A549 (cell line): ENCODE results near the gene ITPKB. TPM values are rescaled to one million over a fixed set of nuclear protein-coding genes. Genes with fewer than 3 reads are reported as not detected.
"Not testable (repeated sequence)": the region's sequence is repeated elsewhere in the genome, so short reads cannot be mapped to it uniquely, and the experiment has no call there.

Experiments
- ATAC-seq, 2 experiments: fragments of 200-7000 bp in 1 of 2; fragments of >200 bp in 1 of 2; cut with Nextera tagmentation in 1 of 2; cut with Tn5 transposase in 1 of 2; 3 replicates each; pipeline versions ENCODE4 v1.8.0 to v1.9.1; 2018 to 2020; ENCODE audit warnings: mild to moderate bottlenecking in 1 of 2, moderate library complexity in 1 of 2
- CTCF ChIA-PET: fragments of 300-600 bp; sonication (Branson Sonifier 250); formaldehyde crosslinking; extraction: SDS; loops from one replicate; lab custom pipeline; 2021; ENCODE audit warnings: antibody characterized with exemption, inconsistent platforms; lab: Yijun Ruan, JAX
- POLR2A ChIA-PET: fragments of 350-600 bp; formaldehyde crosslinking; extraction: SDS; loops from one replicate; lab custom pipeline; 2021; ENCODE audit warnings: antibody characterized with exemption, inconsistent platforms; lab: Yijun Ruan, JAX
- DNase-seq, 2 experiments: peaks; one replicate each; pipeline versions ENCODE4 v3.0.0 to v3.0.0-alpha.2; 2011 to 2016; ENCODE audit warnings: low read depth in 1 of 2, low spot score in 1 of 2
- FAIRE-seq: peaks from 2 replicates; lab custom pipeline; 2011; peaks lifted over from hg19 to GRCh38; lab: Jason Lieb, UNC
- H3K27ac ChIP-seq, 2 experiments: fragments of >200 bp; sonication (Bioruptor Twin); formaldehyde crosslinking; 3 replicates each; pipeline ENCODE4 v1.5.1; 2016 to 2017
- H3K4me1 ChIP-seq: fragments of >200 bp; sonication (Bioruptor Twin); formaldehyde crosslinking; 3 replicates; pipeline ENCODE4 v1.6.1; 2016
- H3K4me2 ChIP-seq: fragments of >200 bp; sonication (Bioruptor Twin); formaldehyde crosslinking; 3 replicates; pipeline ENCODE4 v1.6.1; 2016
- H3K4me3 ChIP-seq: fragments of >200 bp; sonication (Bioruptor Twin); formaldehyde crosslinking; 3 replicates; pipeline ENCODE4 v1.5.1; 2016
- H3K9me3 ChIP-seq: fragments of >200 bp; sonication (Bioruptor Twin); formaldehyde crosslinking; 3 replicates; pipeline ENCODE4 v1.6.1; 2016
- BHLHE40 ChIP-seq: IDR thresholded peaks from 2 replicates; pipeline ENCODE4 v1.6.1; 2012; ENCODE audit warnings: low read depth, low read length, inconsistent platforms
- CBX8 ChIP-seq: fragments of 200-600 bp; sonication (generic); IDR thresholded peaks from 2 replicates; pipeline ENCODE4 v1.6.1; 2016
- ELK1 ChIP-seq: fragments of 150-350 bp; IDR thresholded peaks from 2 replicates; pipeline ENCODE4 v1.6.1; 2014; ENCODE audit warnings: low read depth, mild to moderate bottlenecking, low read length
- FOSB ChIP-seq: fragments of 250-450 bp; sonication (Bioruptor Pico); IDR thresholded peaks from 2 replicates; pipeline ENCODE4 v1.5.0; 2020; ENCODE audit warnings: mild to moderate bottlenecking, moderate library complexity
- FOSL2 ChIP-seq, 2 experiments: fragments of 450-650 bp in 1 of 2; fragments of >200 bp in 1 of 2; sonication (Bioruptor Twin) in 1 of 2; formaldehyde crosslinking; IDR thresholded peaks; 2 replicates each; pipeline versions ENCODE4 v1.5.0 to v1.6.1; 2016 to 2020; ENCODE audit warnings: mild to moderate bottlenecking in 1 of 2, moderate library complexity in 1 of 2
- HEYL ChIP-seq: fragments of 250-450 bp; sonication (Bioruptor Pico); IDR thresholded peaks from 2 replicates; pipeline ENCODE4 v1.8.0; 2021; ENCODE audit warnings: mild to moderate bottlenecking, moderate library complexity
- HOXB13 ChIP-seq: fragments of 250-450 bp; sonication (Bioruptor Pico); IDR thresholded peaks from 2 replicates; pipeline ENCODE4 v1.5.0; 2020; ENCODE audit warnings: low read depth, mild to moderate bottlenecking, moderate library complexity
- KDM5A ChIP-seq: fragments of 200-600 bp; sonication (generic); IDR thresholded peaks from 2 replicates; pipeline ENCODE4 v1.6.1; 2016; ENCODE audit warnings: antibody characterized with exemption, mild to moderate bottlenecking
- MAFK ChIP-seq: fragments of 450-650 bp; IDR thresholded peaks from 2 replicates; pipeline ENCODE4 v1.6.1; 2014; ENCODE audit not compliant: partially characterized antibody
- MAX ChIP-seq: IDR thresholded peaks from 2 replicates; pipeline ENCODE4 v1.6.1; 2012
- MAZ ChIP-seq: fragments of 150-350 bp; IDR thresholded peaks from 2 replicates; pipeline ENCODE4 v1.6.1; 2014; ENCODE audit warnings: antibody characterized with exemption, low read depth, low read length, borderline replicate concordance
- MYC ChIP-seq: IDR thresholded peaks from 2 replicates; pipeline ENCODE4 v1.6.1; 2012; ENCODE audit warnings: mild to moderate bottlenecking, inconsistent platforms, low read length, improper control_type of control experiment, borderline replicate concordance
- NFE2L2 ChIP-seq: fragments of 150-350 bp; conservative IDR thresholded peaks from 2 replicates; pipeline ENCODE4 v1.6.1; 2014; ENCODE audit warnings: low read length
- NPAS2 ChIP-seq: fragments of 250-450 bp; sonication (Bioruptor Pico); IDR thresholded peaks from 2 replicates; pipeline ENCODE4 v1.8.0; 2022; ENCODE audit warnings: mild to moderate bottlenecking, moderate library complexity, borderline replicate concordance
- POLR2A ChIP-seq: IDR thresholded peaks from 2 replicates; pipeline ENCODE4 v1.6.1; 2012; ENCODE audit warnings: mild to moderate bottlenecking, low read length
- POLR2AphosphoS2 ChIP-seq: conservative IDR thresholded peaks from 2 replicates; pipeline ENCODE4 v1.6.1; 2012; ENCODE audit warnings: low read length, improper control_type of control experiment, inconsistent platforms
- RARB ChIP-seq: fragments of 250-450 bp; sonication (Bioruptor Pico); IDR thresholded peaks from 2 replicates; pipeline ENCODE4 v1.8.0; 2021; ENCODE audit warnings: mild to moderate bottlenecking, moderate library complexity
- SREBF2 ChIP-seq: fragments of 450-650 bp; IDR thresholded peaks from 2 replicates; pipeline ENCODE4 v1.6.1; 2014; ENCODE audit warnings: mild to moderate bottlenecking, moderate library complexity
- TFCP2L1 ChIP-seq: fragments of 250-450 bp; sonication (Bioruptor Pico); IDR thresholded peaks from 2 replicates; pipeline ENCODE4 v1.5.0; 2021; ENCODE audit warnings: mild to moderate bottlenecking
- TP53 ChIP-seq: fragments of 250-450 bp; sonication (Bioruptor Pico); IDR thresholded peaks from 2 replicates; pipeline ENCODE4 v1.5.0; 2021; ENCODE audit warnings: mild to moderate bottlenecking, moderate library complexity
- USF2 ChIP-seq: fragments of 450-650 bp; IDR thresholded peaks from 2 replicates; pipeline ENCODE4 v1.6.1; 2014; ENCODE audit warnings: antibody characterized with exemption
- ZC3H11A ChIP-seq: fragments of 450-650 bp; IDR thresholded peaks from 2 replicates; pipeline ENCODE4 v1.6.1; 2014; ENCODE audit warnings: antibody characterized with exemption, mild to moderate bottlenecking
- WGBS: methylation state at CpG from one replicate; pipeline ENCODE4 v1.1.6; 2017; ENCODE audit errors: missing lambda C conversion rate; 5-methylcytosine and 5-hydroxymethylcytosine counted together
- polyA plus RNA-seq, 4 experiments: library from polyadenylated mRNA; depleted of rRNA in 3 of 4; stranded (reverse); fragments of >200 nt; fragmentation: RNase III in 1 of 4; extraction: RNeasy Plus Mini Kit Qiagen cat#74134 plus additional on column Dnase treatment in 1 of 4; gene quantifications; 2 replicates in 3 of 4; 3 replicates in 1 of 4; pipeline ENCODE4 v1.2.3, GENCODE V29; 2011 to 2017

Gene ITPKB
- polyA plus RNA-seq, 2 of the 4 experiments (the other 2 are of a cell fraction) = 1.7 to 2.8 TPM

- WGBS = 32% methylated on average over 2 of the region's 2 CpGs
- ATAC-seq (no peak), FAIRE-seq (no peak), DNase-seq (no peak)
- ChIA-PET POLR2A (no interaction called here), CTCF (interaction anchor here (0.9 to 1.8 kb wide), 3 partner anchors 9 to 125 kb away, joined by 3 to 7 read pairs (median 4); no protein-coding TSS in a partner anchor)
- no peaks in the 10 kb centered on the region for H3K4me1 ChIP-seq
- no peak overlapping the region for H3K4me2 ChIP-seq
- H3K27ac ChIP-seq = no peak overlapping the region
- no peak overlapping the region for H3K4me3 ChIP-seq
- no peaks in the 10 kb centered on the region for H3K9me3 ChIP-seq
- TF ChIP-seq ELK1 (no peak), MYC (no peak), CBX8 (no peak), NFE2L2 (no peak), BHLHE40 (no peak), MAZ (no peak), FOSL2 (IDR thresholded peaks at IDR 0.05) (no peak), FOSL2 (CRISPR knock-in tag; IDR thresholded peaks at IDR 0.05) (no peak), KDM5A (no peak), MAX (no peak), USF2 (no peak), HOXB13 (CRISPR knock-in tag) (no peak), MAFK (no peak), NPAS2 (no peak), ZC3H11A (no peak), TFCP2L1 (CRISPR knock-in tag) (no peak), SREBF2 (no peak), POLR2A (no peak)
- TF ChIP-seq, all 56 proteins: peak for 0
These were observed 12.1 kb upstream of the ITPKB start for GRCh38 chr1:226751214-226751613.

- FAIRE-seq = no peak
- POLR2A ChIA-PET = no interaction called here
These were observed 10.4 kb upstream of the ITPKB start for GRCh38 chr1:226749467-226749866.

GRCh38 chr1:226748306-226748705, 9.2 kb upstream of the ITPKB start:
- 63% methylated on average over 4 of the region's 4 CpGs for WGBS
- ATAC-seq (no peak), DNase-seq (no peak), FAIRE-seq (no peak)
- Histone ChIP-seq H3K4me3 (no peak overlapping the region), H3K9me3 (peaks cover 3% of the 10 kb centered on the region; the same call in 1 of the 3 replicates), H3K27ac (no peak overlapping the region), H3K4me1 (no peaks in the 10 kb centered on the region), H3K4me2 (no peak overlapping the region)
- TF ChIP-seq MAFK = no peak
- TF ChIP-seq POLR2AphosphoS2 = no peak
- ChIA-PET CTCF (no interaction called here), POLR2A (no interaction called here)

More at GRCh38 chr1:226749467-226749866, 10.4 kb upstream of the ITPKB start:
- Histone ChIP-seq H3K9me3 (no peaks in the 10 kb centered on the region), H3K4me1 (no peaks in the 10 kb centered on the region), H3K4me2 (no peak overlapping the region), H3K4me3 (no peak overlapping the region), H3K27ac (no peak overlapping the region)
- 80% methylated on average over 11 of the region's 11 CpGs for WGBS
- no peak for DNase-seq
- no peak for ATAC-seq
- CTCF ChIA-PET = interaction anchor here (1.2 kb wide), 1 partner anchor 12 kb away, joined by 3 read pairs; no protein-coding TSS in a partner anchor
- TF ChIP-seq HEYL (CRISPR knock-in tag) = no peak
- no peak for TF ChIP-seq ZC3H11A
- no peak for TF ChIP-seq RARB (CRISPR knock-in tag)
- TF ChIP-seq POLR2AphosphoS2 = no peak
- no peak for TF ChIP-seq FOSB (CRISPR knock-in tag)
- TF ChIP-seq MAFK = no peak
- no peak for TF ChIP-seq TP53 (CRISPR knock-in tag)

GRCh38 chr1:226747519-226748263, 8.6 kb upstream of the ITPKB start:
- H3K9me3 ChIP-seq, H3K4me3 ChIP-seq, FAIRE-seq, ATAC-seq, DNase-seq, H3K4me2 ChIP-seq, H3K27ac ChIP-seq, POLR2A ChIA-PET, CTCF ChIA-PET, H3K4me1 ChIP-seq: not testable (repeated sequence)
- 78% methylated on average over 17 of the region's 17 CpGs for WGBS
